ENCODE measurements around the gene CXorf66. TPM values are rescaled to one million over a fixed set of nuclear protein-coding genes. Genes with fewer than 3 reads are reported as not detected.
"Not testable (repeated sequence)": the region's sequence is repeated elsewhere in the genome, so short reads cannot be mapped to it uniquely, and the experiment has no call there.

The CXorf66 gene
- total and polyA plus RNA-seq, 9 of the 15 experiments (the other 6 are each of a cell fraction or from before 2014, with no cell fraction given), result not detected

DNA sequence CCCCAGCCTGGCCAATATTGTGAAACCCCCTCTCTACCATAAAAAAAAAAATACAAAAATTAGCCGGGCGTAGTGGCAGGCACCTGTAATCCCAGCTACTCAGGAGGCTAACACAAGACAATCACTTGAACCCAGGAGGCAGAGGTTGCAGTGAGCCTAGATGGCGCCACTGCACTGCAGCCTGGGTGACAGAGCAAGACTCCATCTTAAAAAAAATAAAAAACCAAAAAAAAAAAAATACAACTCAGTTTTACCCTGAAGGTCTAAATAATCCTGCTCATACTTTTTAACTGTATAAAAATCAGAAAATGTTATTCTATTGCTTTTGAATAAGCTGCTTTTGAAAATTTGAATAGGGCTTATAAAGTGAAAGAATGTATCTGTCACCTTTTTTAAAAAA lies 838 bp upstream of the CXorf66 start:
- H3K79me2 ChIP-seq (ENCODE audit: control insufficient read depth, insufficient read depth, low read length); CTCF ChIA-PET (ENCODE audit: low intra/inter-chr PET ratio); H3K27me3 ChIP-seq (ENCODE audit: control insufficient read depth in 2 of 2, insufficient read depth in 2 of 2, low read length in 2 of 2); H3K4me1 ChIP-seq (replicated peaks in 1 of 2; ENCODE audit: control insufficient read depth in 2 of 2, insufficient read depth in 2 of 2, low read length in 2 of 2); H3K9me3 ChIP-seq (replicated peaks; ENCODE audit: control insufficient read depth, insufficient read depth, low read depth, low read length); H3K9ac ChIP-seq (ENCODE audit: insufficient read depth in 1 of 2, low read depth in 2 of 2, low read length in 2 of 2); H3K36me3 ChIP-seq (ENCODE audit: control insufficient read depth, insufficient read depth, low read length); POLR2A ChIA-PET; H3K9me1 ChIP-seq (ENCODE audit: control insufficient read depth, insufficient read depth, low read length); in situ Hi-C loops (cut with MboI); FAIRE-seq; H3K4me3 ChIP-seq; BruUV-seq (replicated peaks); H3K27ac ChIP-seq (ENCODE audit: extremely low read depth, low read depth, low read length); H3K4me2 ChIP-seq (ENCODE audit: insufficient read depth, low read length); H2AFZ ChIP-seq (ENCODE audit: low read depth, low read length); H4K20me1 ChIP-seq (replicated peaks; ENCODE audit: control insufficient read depth, insufficient read depth, low read length): not testable (repeated sequence)
- TF ChIP-seq, protein P1, sequence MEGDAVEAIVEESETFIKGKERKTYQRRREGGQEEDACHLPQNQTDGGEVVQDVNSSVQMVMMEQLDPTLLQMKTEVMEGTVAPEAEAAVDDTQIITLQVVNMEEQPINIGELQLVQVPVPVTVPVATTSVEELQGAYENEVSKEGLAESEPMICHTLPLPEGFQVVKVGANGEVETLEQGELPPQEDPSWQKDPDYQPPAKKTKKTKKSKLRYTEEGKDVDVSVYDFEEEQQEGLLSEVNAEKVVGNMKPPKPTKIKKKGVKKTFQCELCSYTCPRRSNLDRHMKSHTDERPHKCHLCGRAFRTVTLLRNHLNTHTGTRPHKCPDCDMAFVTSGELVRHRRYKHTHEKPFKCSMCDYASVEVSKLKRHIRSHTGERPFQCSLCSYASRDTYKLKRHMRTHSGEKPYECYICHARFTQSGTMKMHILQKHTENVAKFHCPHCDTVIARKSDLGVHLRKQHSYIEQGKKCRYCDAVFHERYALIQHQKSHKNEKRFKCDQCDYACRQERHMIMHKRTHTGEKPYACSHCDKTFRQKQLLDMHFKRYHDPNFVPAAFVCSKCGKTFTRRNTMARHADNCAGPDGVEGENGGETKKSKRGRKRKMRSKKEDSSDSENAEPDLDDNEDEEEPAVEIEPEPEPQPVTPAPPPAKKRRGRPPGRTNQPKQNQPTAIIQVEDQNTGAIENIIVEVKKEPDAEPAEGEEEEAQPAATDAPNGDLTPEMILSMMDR (IDR thresholded peaks at IDR 0.05 in 2 of 3, conservative IDR thresholded peaks at IDR 0.05 in 1 of 3; ENCODE audit: insufficient read depth in 2 of 3, low read depth in 1 of 3, low read length in 3 of 3), result peak; percentile 30 to 40 (median 37); a peak in 4 of 6 replicates
- peak; percentile 78 for TF ChIP-seq ZNF384 (IDR thresholded peaks at IDR 0.05; ENCODE audit: low read depth, low read length)
- TF ChIP-seq YY1 (IDR thresholded peaks at IDR 0.05; ENCODE audit: borderline replicate concordance in 1 of 3, control insufficient read depth in 1 of 3, extremely low read depth in 1 of 3, insufficient read depth in 3 of 3, insufficient read length in 1 of 3, insufficient replicate concordance in 2 of 3, low read depth in 1 of 3, low read length in 2 of 3), result peak in 1 of 3 experiments; percentile 25
- ATAC-seq (peak; percentile 78), DNase-seq (ENCODE audit: extremely low read depth in 1 of 4, low spot score in 3 of 4) (peak in 1 of 4 experiments; percentile 13)
- WGBS (ENCODE audit: insufficient coverage, low coverage, missing lambda C conversion rate), result 0% methylated on average over 3 of the region's 3 CpGs
- intact Hi-C loops (cut with micrococcal nuclease), result loop anchor here (10.0 kb wide), 1 partner anchor 381 kb away; no protein-coding TSS in a partner anchor

DNA sequence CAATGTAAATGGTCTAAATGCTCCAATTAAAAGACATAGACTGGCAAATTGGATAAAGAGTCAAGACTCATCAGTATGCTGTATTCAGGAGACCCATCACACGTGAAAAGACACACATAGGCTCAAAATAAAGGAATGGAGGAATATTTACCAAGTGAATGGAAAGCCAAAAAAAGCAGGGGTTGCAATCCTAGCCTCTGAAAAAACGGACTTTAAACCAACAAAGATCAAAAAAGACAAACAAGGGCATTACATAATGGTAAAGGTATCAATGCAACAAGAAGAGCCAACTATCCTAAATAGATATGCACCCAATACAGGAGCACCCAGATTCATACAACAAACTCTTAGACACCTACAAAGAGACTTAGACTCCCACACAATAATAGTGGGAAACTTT lies 4.2 kb downstream of the CXorf66 start:
- H3K27ac ChIP-seq (ENCODE audit: extremely low read depth, low read depth, low read length); ATAC-seq; DNase-seq (ENCODE audit: extremely low read depth in 1 of 4, low spot score in 3 of 4); FAIRE-seq; POLR2A ChIA-PET; H3K4me2 ChIP-seq (ENCODE audit: insufficient read depth, low read length); H2AFZ ChIP-seq (ENCODE audit: low read depth, low read length); H3K4me3 ChIP-seq; in situ Hi-C loops (cut with MboI); H3K36me3 ChIP-seq (ENCODE audit: control insufficient read depth, insufficient read depth, low read length); H3K9me1 ChIP-seq (ENCODE audit: control insufficient read depth, insufficient read depth, low read length); CTCF ChIA-PET (ENCODE audit: low intra/inter-chr PET ratio); H3K9me3 ChIP-seq (replicated peaks; ENCODE audit: control insufficient read depth, insufficient read depth, low read depth, low read length); H4K20me1 ChIP-seq (replicated peaks; ENCODE audit: control insufficient read depth, insufficient read depth, low read length); H3K9ac ChIP-seq (ENCODE audit: insufficient read depth in 1 of 2, low read depth in 2 of 2, low read length in 2 of 2); H3K27me3 ChIP-seq (ENCODE audit: control insufficient read depth in 2 of 2, insufficient read depth in 2 of 2, low read length in 2 of 2); H3K79me2 ChIP-seq (ENCODE audit: control insufficient read depth, insufficient read depth, low read length); H3K4me1 ChIP-seq (replicated peaks in 1 of 2; ENCODE audit: control insufficient read depth in 2 of 2, insufficient read depth in 2 of 2, low read length in 2 of 2); BruUV-seq (replicated peaks): not testable (repeated sequence)
- intact Hi-C loops (cut with micrococcal nuclease), result loop anchor here (10.0 kb wide), 1 partner anchor 376 kb away; no protein-coding TSS in a partner anchor
- WGBS (ENCODE audit: insufficient coverage, low coverage, missing lambda C conversion rate), result 0% methylated on average over 2 of the region's 2 CpGs

All from K562 (cell line).